Lung (tissue), 12 donors: Measurements from ENCODE around the gene PPIP5K2. TPM values are rescaled to one million over a fixed set of nuclear protein-coding genes. Genes with fewer than 3 reads are reported as not detected.

ENCODE experiments used
- ATAC-seq: fragments of 200-7000 bp; cut with Tn5 transposase; one replicate; pipeline ENCODE4 v1.9.1; 2020; ENCODE audit warnings: moderate number of reproducible peaks; ENCODE audit not compliant: insufficient read depth, low FRiP score
- DNase-seq, 3 donors: peaks; one replicate each; pipeline ENCODE4 v3.0.0-alpha.2; 2013 to 2017
- H3K27ac ChIP-seq, 2 donors: one replicate each; pipeline ENCODE4 v1.5.1; 2013; ENCODE audit warnings: mild to moderate bottlenecking in 2 of 2, moderate library complexity in 2 of 2, control low read depth in 1 of 2, inconsistent platforms in 1 of 2, low read depth in 1 of 2, low read length in 1 of 2
- H3K27me3 ChIP-seq, 3 donors: one replicate each; pipeline ENCODE4 v1.5.1; 2013; ENCODE audit warnings: low read length in 2 of 3; ENCODE audit not compliant: control insufficient read depth in 3 of 3, insufficient read depth in 3 of 3
- H3K36me3 ChIP-seq, 4 donors: one replicate each; pipeline ENCODE4 v1.5.1; 2013; ENCODE audit warnings: low read length in 4 of 4, mild to moderate bottlenecking in 1 of 4, moderate library complexity in 1 of 4; ENCODE audit not compliant: control insufficient read depth in 4 of 4, insufficient read depth in 4 of 4
- H3K4me1 ChIP-seq, 5 donors: one replicate each; pipeline ENCODE4 v1.5.1; 2013; ENCODE audit warnings: low read length in 5 of 5, mild to moderate bottlenecking in 2 of 5, moderate library complexity in 1 of 5; ENCODE audit not compliant: control insufficient read depth in 5 of 5, insufficient read depth in 5 of 5
- H3K4me3 ChIP-seq: one replicate; pipeline ENCODE4 v1.5.1; 2013; ENCODE audit warnings: mild to moderate bottlenecking, control low read depth, moderate library complexity
- H3K9ac ChIP-seq, 2 donors: one replicate each; pipeline ENCODE4 v1.5.1; 2013; ENCODE audit warnings: low read length in 2 of 2, control low read depth in 1 of 2; ENCODE audit not compliant: insufficient read depth in 1 of 2
- H3K9me3 ChIP-seq, 4 donors: one replicate each; pipeline ENCODE4 v1.5.1; 2013; ENCODE audit warnings: low read length in 3 of 4, mild to moderate bottlenecking in 1 of 4, moderate library complexity in 1 of 4; ENCODE audit not compliant: control insufficient read depth in 4 of 4, insufficient read depth in 3 of 4
- WGBS, 2 donors: extraction: QIAGEN DNeasy Blood & Tissue Kit; methylation state at CpG; one replicate each; pipeline ENCODE4 v1.1.7; 2013; 5-methylcytosine and 5-hydroxymethylcytosine counted together
- polyA plus RNA-seq, 2 donors: library from polyadenylated mRNA; stranded (reverse); fragments of 200-250 nt; gene quantifications; one replicate each; pipeline ENCODE4 v1.2.1, GENCODE V29; 2013
- total RNA-seq, 2 donors: library from RNA; depleted of rRNA in 1 of 2; stranded (reverse); fragments of >200 nt in 1 of 2; gene quantifications; one replicate each; pipeline ENCODE4 v1.2.1, GENCODE V29; 2014 to 2021
- TF ChIP-seq, protein P1 (sequence below): IDR thresholded peaks from 2 replicates; pipeline ENCODE4 v1.5.1; 2012; ENCODE audit warnings: mild to moderate bottlenecking; ENCODE audit errors: control extremely low read depth, extremely low read depth
- donor health status: control.
- donor health status: control.
- donor health status: Bipolar disorder and iron deficiency.
- donor health status: healthy.
- donor health status: DM: yes; HTN: yes; CAD: no.

The PPIP5K2 gene
- total and polyA plus RNA-seq, 4 donors, result 15.4 to 109 (median 33.5) TPM

GRCh38 chr5:103234239-103234975 lies 114.3 kb downstream of the PPIP5K2 start:
- Histone ChIP-seq H3K36me3 (no peaks in the 10 kb centered on the region), H3K9ac (no peak overlapping the region), H3K9me3 (no peaks in the 10 kb centered on the region), H3K4me1 (no peaks in the 10 kb centered on the region), H3K27ac (no peak overlapping the region), H3K4me3 (no peak overlapping the region), H3K27me3 (no peaks in the 10 kb centered on the region)
- TF ChIP-seq, protein P1, sequence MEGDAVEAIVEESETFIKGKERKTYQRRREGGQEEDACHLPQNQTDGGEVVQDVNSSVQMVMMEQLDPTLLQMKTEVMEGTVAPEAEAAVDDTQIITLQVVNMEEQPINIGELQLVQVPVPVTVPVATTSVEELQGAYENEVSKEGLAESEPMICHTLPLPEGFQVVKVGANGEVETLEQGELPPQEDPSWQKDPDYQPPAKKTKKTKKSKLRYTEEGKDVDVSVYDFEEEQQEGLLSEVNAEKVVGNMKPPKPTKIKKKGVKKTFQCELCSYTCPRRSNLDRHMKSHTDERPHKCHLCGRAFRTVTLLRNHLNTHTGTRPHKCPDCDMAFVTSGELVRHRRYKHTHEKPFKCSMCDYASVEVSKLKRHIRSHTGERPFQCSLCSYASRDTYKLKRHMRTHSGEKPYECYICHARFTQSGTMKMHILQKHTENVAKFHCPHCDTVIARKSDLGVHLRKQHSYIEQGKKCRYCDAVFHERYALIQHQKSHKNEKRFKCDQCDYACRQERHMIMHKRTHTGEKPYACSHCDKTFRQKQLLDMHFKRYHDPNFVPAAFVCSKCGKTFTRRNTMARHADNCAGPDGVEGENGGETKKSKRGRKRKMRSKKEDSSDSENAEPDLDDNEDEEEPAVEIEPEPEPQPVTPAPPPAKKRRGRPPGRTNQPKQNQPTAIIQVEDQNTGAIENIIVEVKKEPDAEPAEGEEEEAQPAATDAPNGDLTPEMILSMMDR, result no peak
- 88 to 93% methylated on average over 4 of the region's 4 CpGs for WGBS, 2 donors
- no peak for DNase-seq
- ATAC-seq, result no peak

DNA sequence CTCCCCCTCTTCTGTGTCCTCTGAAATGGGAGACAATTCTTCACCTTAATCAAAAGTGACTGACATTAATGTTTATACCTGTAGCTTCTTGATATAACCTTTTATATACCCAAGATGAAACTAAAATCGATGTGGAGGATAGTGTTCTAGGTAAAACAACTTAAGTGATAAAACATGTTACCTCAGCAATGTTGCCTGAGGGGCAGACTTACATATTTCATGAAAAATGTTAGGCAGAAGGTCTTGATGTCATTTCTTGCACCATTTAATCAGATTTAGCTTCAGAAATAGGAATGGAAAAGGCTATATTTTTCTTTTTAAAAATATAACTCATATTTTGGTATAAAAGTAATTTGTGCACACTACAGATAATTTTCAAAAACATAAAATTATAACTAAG lies 115.8 kb downstream of the PPIP5K2 start:
- H3K27me3 ChIP-seq, result no peaks in the 10 kb centered on the region

GRCh38 chr5:103237778-103238177 lies 117.7 kb downstream of the PPIP5K2 start:
- 89 to 96% methylated on average over 1 of the region's 1 CpG for WGBS, 2 donors
- Histone ChIP-seq H3K4me1 (no peaks in the 10 kb centered on the region), H3K36me3 (no peaks in the 10 kb centered on the region), H3K4me3 (no peak overlapping the region), H3K27ac (no peak overlapping the region), H3K27me3 (no peaks in the 10 kb centered on the region), H3K9ac (no peak overlapping the region), H3K9me3 (no peaks in the 10 kb centered on the region)
- TF ChIP-seq, protein P1, result no peak
- no peak for DNase-seq
- ATAC-seq, result no peak

More for the DNA sequence above, 115.8 kb downstream of the PPIP5K2 start:
- 73 to 97% methylated on average over 1 of the region's 1 CpG for WGBS, 2 donors
- DNase-seq, result no peak
- no peaks in the 10 kb centered on the region for H3K4me1 ChIP-seq
- TF ChIP-seq, protein P1, result no peak
- no peaks in the 10 kb centered on the region for H3K36me3 ChIP-seq
- no peak overlapping the region for H3K9ac ChIP-seq
- H3K9me3 ChIP-seq, result no peaks in the 10 kb centered on the region
- H3K4me3 ChIP-seq, result no peak overlapping the region
- no peak for ATAC-seq
- no peak overlapping the region for H3K27ac ChIP-seq
